ENCODE measurements around the gene ZNF483.

The ZNF483 gene

GRCh38 chr9:111525056-111525977, at the start of gene ZNF483:
TSS of gene ZNF483 (plus strand) at chr9:111525179. CDS start at chr9:111527396, 2,217 bp downstream.
- peak; percentile 59 for DNase-seq (ENCODE audit: low read depth)
- peak within 1 kb of the TSS; percentile 87 for H3K4me3 ChIP-seq (ENCODE audit: low read length)
- TF ChIP-seq CTCF (conservative IDR thresholded peaks at IDR 0.05; ENCODE audit: low read length), result no peak

- no peak for DNase-seq (ENCODE audit: low read depth)
- H3K4me3 ChIP-seq (ENCODE audit: low read length), result no peak overlapping the region
- TF ChIP-seq CTCF (conservative IDR thresholded peaks at IDR 0.05; ENCODE audit: low read length), result no peak
Measured at GRCh38 chr9:111475195-111475594, 49.8 kb upstream of the ZNF483 start.

- no peak for TF ChIP-seq CTCF (conservative IDR thresholded peaks at IDR 0.05; ENCODE audit: low read length)
- H3K4me3 ChIP-seq (ENCODE audit: low read length), result no peak overlapping the region
- no peak for DNase-seq (ENCODE audit: low read depth)
Measured at GRCh38 chr9:111477677-111478076, 47.3 kb upstream of the ZNF483 start.

GRCh38 chr9:111481885-111482636, 42.9 kb upstream of the ZNF483 start:
- H3K4me3 ChIP-seq (ENCODE audit: low read length), result peak overlapping the region; percentile 95
- no peak for TF ChIP-seq CTCF (conservative IDR thresholded peaks at IDR 0.05; ENCODE audit: low read length)
- peak; percentile 32 for DNase-seq (ENCODE audit: low read depth)

- peak overlapping the region; percentile 95 for H3K4me3 ChIP-seq (ENCODE audit: low read length)
- no peak for TF ChIP-seq CTCF (conservative IDR thresholded peaks at IDR 0.05; ENCODE audit: low read length)
- peak; percentile 62 for DNase-seq (ENCODE audit: low read depth)
Measured at GRCh38 chr9:111482694-111483438, 42.1 kb upstream of the ZNF483 start.

- peak overlapping the region; percentile 95 for H3K4me3 ChIP-seq (ENCODE audit: low read length)
- no peak for DNase-seq (ENCODE audit: low read depth)
- TF ChIP-seq CTCF (conservative IDR thresholded peaks at IDR 0.05; ENCODE audit: low read length), result no peak
Measured at GRCh38 chr9:111483439-111483857, 41.5 kb upstream of the ZNF483 start.
